Left ventricle myocardium inferior (tissue), 1 donor: ENCODE results near the gene RAD51B. TPM values are rescaled to one million over a fixed set of nuclear protein-coding genes. Genes with fewer than 3 reads are reported as not detected.

Source experiments
- DNase-seq: peaks from one replicate; pipeline ENCODE4 v3.0.0-alpha.2; 2020
- H3K27ac ChIP-seq: fragments of 200-600 bp; replicated peaks from 2 replicates; pipeline ENCODE4 v1.8.0; 2021
- H3K27me3 ChIP-seq: fragments of 200-600 bp; 2 replicates; pipeline ENCODE4 v1.8.0; 2021; ENCODE audit warnings: low read depth
- H3K36me3 ChIP-seq: fragments of 200-600 bp; 2 replicates; pipeline ENCODE4 v1.8.0; 2021
- H3K4me1 ChIP-seq: fragments of 200-600 bp; 2 replicates; pipeline ENCODE4 v1.8.0; 2021
- H3K4me3 ChIP-seq: fragments of 200-600 bp; 2 replicates; pipeline ENCODE4 v1.8.0; 2021; ENCODE audit warnings: mild to moderate bottlenecking, moderate library complexity
- H3K9me3 ChIP-seq: fragments of 200-600 bp; replicated peaks from 2 replicates; pipeline ENCODE4 v1.8.0; 2021
- intact Hi-C: fragments of 100-400 bp; cut with micrococcal nuclease; formaldehyde crosslinking; loops from one replicate; pipeline ENCODE4 v1.11.0; 2022
- total RNA-seq: library from RNA; stranded (reverse); fragmentation: NEBNext Ultra II Directional; extraction: Animal tissue kit (Norgen Biotek cat#: 25700); gene quantifications from one replicate; pipeline ENCODE4 v1.2.1, GENCODE V29; 2021
- TF ChIP-seq, protein P1 (sequence below): fragments of 200-600 bp; IDR thresholded peaks from 2 replicates; pipeline ENCODE4 v1.8.0; 2021; ENCODE audit warnings: antibody characterized with exemption, mild to moderate bottlenecking, borderline replicate concordance
- donor health status: DM: no; HTN: yes; CAD: no; lungs with severe emphysema.

RAD51B gene
- total RNA-seq, 1 donor from 2014 or later, result 2.4 TPM

DNA sequence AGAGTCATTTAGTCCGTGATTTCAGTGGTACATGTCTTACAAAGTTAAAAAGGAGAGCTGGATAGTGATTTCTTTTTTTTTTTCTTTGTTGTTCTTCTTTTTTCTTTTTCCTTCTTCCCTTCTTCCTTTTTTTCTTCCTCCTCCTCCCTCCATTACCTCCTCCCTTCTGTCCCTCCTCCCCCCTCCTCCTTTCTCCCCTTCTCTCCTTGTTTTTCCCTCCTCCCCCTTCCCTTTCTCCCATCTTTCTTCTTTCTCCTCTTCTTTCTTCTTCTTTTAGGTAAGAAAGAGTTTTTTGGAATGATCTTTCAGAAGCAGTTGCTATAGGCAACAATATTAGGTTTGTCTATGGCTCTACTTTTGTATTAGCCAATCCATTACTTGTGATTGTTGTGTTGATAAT lies 368.6 kb downstream of the RAD51B start:
- no peak for DNase-seq
- Histone ChIP-seq H3K4me1 (no peaks in the 10 kb centered on the region), H3K4me3 (no peak overlapping the region), H3K27me3 (no peaks in the 10 kb centered on the region), H3K36me3 (no peaks in the 10 kb centered on the region), H3K9me3 (no peaks in the 10 kb centered on the region), H3K27ac (no peak overlapping the region)
- intact Hi-C loops, result no loop called here
- TF ChIP-seq, protein P1, sequence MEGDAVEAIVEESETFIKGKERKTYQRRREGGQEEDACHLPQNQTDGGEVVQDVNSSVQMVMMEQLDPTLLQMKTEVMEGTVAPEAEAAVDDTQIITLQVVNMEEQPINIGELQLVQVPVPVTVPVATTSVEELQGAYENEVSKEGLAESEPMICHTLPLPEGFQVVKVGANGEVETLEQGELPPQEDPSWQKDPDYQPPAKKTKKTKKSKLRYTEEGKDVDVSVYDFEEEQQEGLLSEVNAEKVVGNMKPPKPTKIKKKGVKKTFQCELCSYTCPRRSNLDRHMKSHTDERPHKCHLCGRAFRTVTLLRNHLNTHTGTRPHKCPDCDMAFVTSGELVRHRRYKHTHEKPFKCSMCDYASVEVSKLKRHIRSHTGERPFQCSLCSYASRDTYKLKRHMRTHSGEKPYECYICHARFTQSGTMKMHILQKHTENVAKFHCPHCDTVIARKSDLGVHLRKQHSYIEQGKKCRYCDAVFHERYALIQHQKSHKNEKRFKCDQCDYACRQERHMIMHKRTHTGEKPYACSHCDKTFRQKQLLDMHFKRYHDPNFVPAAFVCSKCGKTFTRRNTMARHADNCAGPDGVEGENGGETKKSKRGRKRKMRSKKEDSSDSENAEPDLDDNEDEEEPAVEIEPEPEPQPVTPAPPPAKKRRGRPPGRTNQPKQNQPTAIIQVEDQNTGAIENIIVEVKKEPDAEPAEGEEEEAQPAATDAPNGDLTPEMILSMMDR, result no peak

DNA sequence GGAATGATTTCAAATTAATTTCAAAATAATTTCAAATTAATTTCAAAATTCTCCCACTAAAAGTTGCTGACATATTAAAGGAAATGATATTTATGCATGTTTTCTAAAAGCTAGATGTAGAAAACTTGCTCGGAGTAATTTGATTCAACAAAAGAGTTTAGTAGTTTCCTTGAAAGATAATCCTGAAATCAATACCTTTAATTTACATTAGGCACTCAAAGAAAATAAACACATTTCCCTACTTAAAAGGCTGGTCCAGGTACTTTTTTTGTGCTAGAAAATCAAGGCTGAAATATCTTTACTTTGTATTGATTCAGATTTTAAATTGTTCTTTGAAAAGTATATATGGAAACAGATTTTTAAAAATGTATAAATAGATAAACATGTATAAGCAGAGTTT lies 370.5 kb downstream of the RAD51B start:
- Histone ChIP-seq H3K27me3 (no peaks in the 10 kb centered on the region), H3K27ac (no peak overlapping the region), H3K4me3 (no peak overlapping the region), H3K36me3 (no peaks in the 10 kb centered on the region), H3K4me1 (no peaks in the 10 kb centered on the region), H3K9me3 (no peaks in the 10 kb centered on the region)
- intact Hi-C loops, result no loop called here
- no peak for DNase-seq
- TF ChIP-seq, protein P1, result no peak

DNA sequence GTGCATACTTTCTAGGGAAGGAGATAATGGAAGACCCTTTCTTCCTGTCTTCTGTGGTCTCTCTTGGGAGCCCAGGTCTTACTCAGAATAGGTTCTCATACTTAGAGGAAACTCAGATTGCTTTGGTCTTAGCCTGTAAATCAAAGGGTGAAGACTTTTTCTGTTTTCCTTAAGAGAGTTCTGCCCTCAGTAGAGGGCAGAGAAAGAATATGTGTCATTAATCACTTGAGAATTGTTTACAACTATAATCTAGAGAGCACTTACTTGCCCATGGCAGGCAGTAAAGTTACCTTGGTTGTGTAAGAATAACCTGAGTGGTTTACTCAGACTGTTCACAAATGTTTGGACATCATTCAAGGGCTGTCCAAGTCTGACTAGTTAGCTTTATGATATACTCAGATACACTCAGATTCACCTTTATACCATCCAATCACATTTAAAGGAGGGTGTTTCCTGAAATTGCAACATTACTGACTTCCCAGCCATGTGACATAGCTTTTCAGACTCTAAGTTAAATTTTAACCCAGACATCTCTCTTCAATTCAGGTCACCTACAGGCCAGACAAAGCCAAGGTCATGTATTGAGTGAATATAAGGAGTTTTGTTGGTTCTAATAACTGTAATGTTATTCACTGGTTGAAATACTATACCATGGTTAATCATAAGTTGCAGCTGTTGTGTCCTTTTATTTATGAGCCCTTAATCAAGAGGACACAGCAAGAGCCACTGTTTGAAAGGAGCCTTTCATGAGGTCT lies 372.2 kb downstream of the RAD51B start:
- no peak for DNase-seq
- Histone ChIP-seq H3K27ac (no peak overlapping the region), H3K4me1 (no peaks in the 10 kb centered on the region), H3K27me3 (no peaks in the 10 kb centered on the region), H3K4me3 (no peak overlapping the region), H3K9me3 (no peaks in the 10 kb centered on the region), H3K36me3 (no peaks in the 10 kb centered on the region)
- intact Hi-C loops, result no loop called here
- TF ChIP-seq, protein P1, result no peak

DNA sequence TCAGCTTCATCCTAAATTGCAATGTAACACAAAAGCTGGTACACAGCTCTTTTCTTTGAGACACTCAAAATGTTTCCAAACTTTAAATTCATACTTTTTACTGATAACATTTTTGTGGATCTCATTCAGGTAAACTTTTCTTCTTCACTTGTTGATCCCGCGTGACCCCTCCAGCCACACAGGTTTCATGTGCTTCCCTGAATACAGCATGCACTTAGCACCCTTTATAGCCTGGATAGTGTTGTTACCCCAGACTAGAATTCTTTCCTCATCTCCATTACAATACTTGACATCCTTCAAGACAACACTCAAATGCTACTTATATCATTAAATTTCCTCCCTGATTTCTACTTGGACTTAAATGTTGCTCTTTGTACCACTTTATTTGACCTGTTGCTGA lies 373.4 kb downstream of the RAD51B start:
- intact Hi-C loops, result no loop called here
- no peaks in the 10 kb centered on the region for H3K27me3 ChIP-seq
- H3K36me3 ChIP-seq, result no peaks in the 10 kb centered on the region
- H3K4me3 ChIP-seq, result no peak overlapping the region
- H3K4me1 ChIP-seq, result no peaks in the 10 kb centered on the region
- no peak overlapping the region for H3K27ac ChIP-seq
- H3K9me3 ChIP-seq, result no peaks in the 10 kb centered on the region
- DNase-seq, result no peak
- TF ChIP-seq, protein P1, result no peak

DNA sequence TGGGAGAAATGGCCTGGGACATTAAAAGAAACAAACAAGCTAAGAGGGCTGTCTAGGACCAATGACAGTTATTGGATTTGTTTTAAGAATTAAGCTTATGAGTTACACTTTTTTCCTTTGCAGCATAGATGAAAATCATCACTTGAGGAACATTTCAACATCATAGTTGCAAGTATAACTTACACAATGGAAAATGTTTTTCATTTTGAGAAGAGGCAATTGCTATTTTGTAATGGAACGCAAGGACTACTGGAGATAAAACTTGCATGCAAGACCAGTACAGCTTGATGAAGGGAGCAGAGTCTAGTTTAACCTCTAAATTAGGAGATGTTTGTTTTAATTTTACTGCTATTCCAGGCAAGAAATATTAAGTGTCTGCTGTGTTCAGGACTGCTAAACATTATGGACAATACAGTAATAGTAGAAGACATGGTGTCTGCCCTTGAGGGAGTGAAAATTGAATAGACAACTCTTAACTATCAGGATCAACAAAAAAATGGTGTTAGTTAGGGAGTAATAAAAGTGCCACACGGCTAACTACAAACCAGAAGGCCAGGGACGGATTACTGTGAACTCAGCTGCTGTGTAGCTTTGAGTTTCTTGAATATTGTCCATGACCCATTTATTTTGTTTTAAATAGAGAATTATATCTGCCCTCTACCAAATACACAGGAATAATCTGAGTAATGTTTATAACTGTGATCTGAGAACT lies 374.5 kb downstream of the RAD51B start:
- Histone ChIP-seq H3K27ac (no peak overlapping the region), H3K27me3 (no peaks in the 10 kb centered on the region), H3K9me3 (no peaks in the 10 kb centered on the region), H3K36me3 (no peaks in the 10 kb centered on the region), H3K4me3 (no peak overlapping the region), H3K4me1 (peaks cover 6% of the 10 kb centered on the region)
- TF ChIP-seq, protein P1, result no peak
- no peak for DNase-seq
- intact Hi-C loops, result no loop called here
